ENCODE measurements around the gene MS4A4E.
"Not testable (repeated sequence)": the region's sequence is repeated elsewhere in the genome, so short reads cannot be mapped to it uniquely, and the experiment has no call there.

MS4A4E gene

GRCh38 chr11:60221181-60221580, 21.8 kb downstream of the MS4A4E start:
- DNase-seq: no peak

- no peak for DNase-seq
Observed at GRCh38 chr11:60214386-60214785, 28.6 kb downstream of the MS4A4E start.

GRCh38 chr11:60211206-60211605, 31.7 kb downstream of the MS4A4E start:
- DNase-seq: no peak

GRCh38 chr11:60209977-60210376, 33.0 kb downstream of the MS4A4E start:
- no peak for DNase-seq

- DNase-seq: no peak
Observed at GRCh38 chr11:60208951-60209350, 34.0 kb downstream of the MS4A4E start.

GRCh38 chr11:60208146-60208895, 34.6 kb downstream of the MS4A4E start:
- no peak for DNase-seq

GRCh38 chr11:60206616-60207015, 36.3 kb downstream of the MS4A4E start:
- no peak for DNase-seq

- DNase-seq: no peak
Observed at GRCh38 chr11:60204922-60205321, 38.0 kb downstream of the MS4A4E start.

- not testable (repeated sequence) for DNase-seq
Observed at GRCh38 chr11:60201334-60201733, 41.6 kb downstream of the MS4A4E start.

GRCh38 chr11:60197442-60197841, 45.5 kb downstream of the MS4A4E start:
- no peak for DNase-seq

GRCh38 chr11:60195923-60196368, 47.0 kb downstream of the MS4A4E start:
- no peak for DNase-seq

- DNase-seq: no peak
Observed at GRCh38 chr11:60194511-60194910, 48.4 kb downstream of the MS4A4E start.

- DNase-seq: peak; percentile 56 to 66
Observed at GRCh38 chr11:60193687-60194433, 49.1 kb downstream of the MS4A4E start.

- not testable (repeated sequence) for DNase-seq
Observed at GRCh38 chr11:60192564-60192963, 50.4 kb downstream of the MS4A4E start.

GRCh38 chr11:60188481-60188880, 54.5 kb downstream of the MS4A4E start:
- DNase-seq: not testable (repeated sequence)

GRCh38 chr11:60186128-60186527, 56.8 kb downstream of the MS4A4E start:
- DNase-seq: not testable (repeated sequence)

GRCh38 chr11:60185512-60185827, 57.5 kb downstream of the MS4A4E start:
- not testable (repeated sequence) for DNase-seq

GRCh38 chr11:60184824-60185511, 58.0 kb downstream of the MS4A4E start:
- peak in 1 of 2 donors; percentile 6 for DNase-seq

GRCh38 chr11:60183591-60184205, 59.2 kb downstream of the MS4A4E start:
- no peak for DNase-seq

GRCh38 chr11:60182541-60183330, 60.2 kb downstream of the MS4A4E start, which contains the start of gene MS4A6A:
MS4A6A (minus strand) TSS chr11:60183083; CDS start chr11:60181727, 1,356 bp downstream.
- DNase-seq: no peak

- DNase-seq: no peak
Observed at GRCh38 chr11:60175860-60176275, 67.1 kb downstream of the MS4A4E start.

GRCh38 chr11:60172011-60172410, 70.9 kb downstream of the MS4A4E start:
- no peak for DNase-seq
